Endothelial cell of umbilical vein (primary cell): Measurements from ENCODE around the gene BRINP2.

Experiments
- EZH2 ChIP-seq: IDR thresholded peaks from 2 replicates; pipeline ENCODE4 v1.6.1; 2012; ENCODE audit warnings: borderline replicate concordance, low read depth, mild to moderate bottlenecking, moderate library complexity, low read length, inconsistent platforms; ENCODE audit not compliant: severe bottlenecking
- JUN ChIP-seq: IDR thresholded peaks from 2 replicates; pipeline ENCODE4 v1.6.1; 2011; ENCODE audit warnings: borderline replicate concordance, low read depth; ENCODE audit not compliant: insufficient read length, insufficient read depth
- POLR2A ChIP-seq: IDR thresholded peaks from 2 replicates; pipeline ENCODE4 v1.6.1; 2012; ENCODE audit warnings: low read depth, mild to moderate bottlenecking, control low read depth, low read length
- TF ChIP-seq, protein P1 (sequence below), 2 donors: IDR thresholded peaks; 1 replicate in 1 of 2; 2 replicates in 1 of 2; pipeline ENCODE4 v1.5.1; 2011; ENCODE audit warnings: low read length in 2 of 2, mild to moderate bottlenecking in 2 of 2, moderate library complexity in 2 of 2, control low read depth in 1 of 2, inconsistent platforms in 1 of 2, low read depth in 1 of 2; ENCODE audit not compliant: insufficient read depth in 1 of 2; ENCODE audit errors: extremely low read depth in 1 of 2

DNA sequence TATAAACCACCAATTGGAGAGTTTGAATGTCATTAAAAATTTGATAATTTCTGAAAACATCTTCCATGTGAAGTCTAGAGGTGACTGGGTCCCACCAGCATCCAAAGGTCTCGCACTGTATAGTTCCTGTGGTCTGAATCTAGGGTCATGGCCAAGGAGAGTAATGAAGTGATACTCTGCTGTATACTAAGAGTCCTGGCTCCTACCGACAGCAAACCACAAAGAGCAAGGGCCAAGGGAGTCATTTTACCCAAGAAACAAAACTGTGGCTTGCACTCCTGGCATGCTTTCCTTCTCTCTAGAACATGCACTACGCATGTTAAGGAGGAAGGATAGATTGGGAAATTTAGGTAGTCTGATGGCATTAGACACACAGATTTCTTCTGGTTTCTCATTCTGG lies 115.6 kb downstream of the BRINP2 start:
- TF ChIP-seq, protein P1, sequence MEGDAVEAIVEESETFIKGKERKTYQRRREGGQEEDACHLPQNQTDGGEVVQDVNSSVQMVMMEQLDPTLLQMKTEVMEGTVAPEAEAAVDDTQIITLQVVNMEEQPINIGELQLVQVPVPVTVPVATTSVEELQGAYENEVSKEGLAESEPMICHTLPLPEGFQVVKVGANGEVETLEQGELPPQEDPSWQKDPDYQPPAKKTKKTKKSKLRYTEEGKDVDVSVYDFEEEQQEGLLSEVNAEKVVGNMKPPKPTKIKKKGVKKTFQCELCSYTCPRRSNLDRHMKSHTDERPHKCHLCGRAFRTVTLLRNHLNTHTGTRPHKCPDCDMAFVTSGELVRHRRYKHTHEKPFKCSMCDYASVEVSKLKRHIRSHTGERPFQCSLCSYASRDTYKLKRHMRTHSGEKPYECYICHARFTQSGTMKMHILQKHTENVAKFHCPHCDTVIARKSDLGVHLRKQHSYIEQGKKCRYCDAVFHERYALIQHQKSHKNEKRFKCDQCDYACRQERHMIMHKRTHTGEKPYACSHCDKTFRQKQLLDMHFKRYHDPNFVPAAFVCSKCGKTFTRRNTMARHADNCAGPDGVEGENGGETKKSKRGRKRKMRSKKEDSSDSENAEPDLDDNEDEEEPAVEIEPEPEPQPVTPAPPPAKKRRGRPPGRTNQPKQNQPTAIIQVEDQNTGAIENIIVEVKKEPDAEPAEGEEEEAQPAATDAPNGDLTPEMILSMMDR (IDR thresholded peaks at IDR 0.05; ENCODE audit: extremely low read depth in 1 of 2, insufficient read depth in 1 of 2, low read depth in 1 of 2, low read length in 2 of 2): no peak
- no peak for TF ChIP-seq JUN
- no peak for TF ChIP-seq POLR2A
- no peak for TF ChIP-seq EZH2
